NCI-H82 (cell line): ENCODE data around the gene MRPL58.
"Not testable (repeated sequence)": the region's sequence is repeated elsewhere in the genome, so short reads cannot be mapped to it uniquely, and the experiment has no call there.

ENCODE experiments used
- DNase-seq: peaks from one replicate; lab custom pipeline; 2025; lab: John Stamatoyannopoulos, UW

The MRPL58 gene

DNA sequence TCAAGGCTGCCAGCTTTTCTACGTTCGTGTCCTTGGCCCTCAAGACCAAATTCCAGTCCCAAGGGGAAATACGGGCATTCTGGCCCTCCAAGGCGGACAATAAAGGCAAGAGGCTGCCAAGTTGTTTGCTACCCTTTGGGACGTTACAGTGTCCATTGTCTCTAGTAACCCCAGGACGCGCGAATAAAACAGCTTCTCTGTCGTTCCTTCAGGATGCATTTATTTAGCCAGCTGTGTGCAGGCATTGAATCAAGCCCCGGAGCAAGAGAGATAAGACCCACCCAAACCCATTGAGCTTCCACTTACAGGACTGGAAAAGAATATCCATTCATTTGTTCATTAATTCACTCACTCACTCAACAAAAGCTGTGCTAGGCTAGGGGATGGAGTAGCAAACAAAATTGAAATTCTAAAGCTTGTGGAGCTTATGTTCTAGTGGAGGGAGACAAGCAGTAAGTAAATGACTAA is 656 bp downstream of the MRPL58 start:
- DNase-seq = no peak

DNA sequence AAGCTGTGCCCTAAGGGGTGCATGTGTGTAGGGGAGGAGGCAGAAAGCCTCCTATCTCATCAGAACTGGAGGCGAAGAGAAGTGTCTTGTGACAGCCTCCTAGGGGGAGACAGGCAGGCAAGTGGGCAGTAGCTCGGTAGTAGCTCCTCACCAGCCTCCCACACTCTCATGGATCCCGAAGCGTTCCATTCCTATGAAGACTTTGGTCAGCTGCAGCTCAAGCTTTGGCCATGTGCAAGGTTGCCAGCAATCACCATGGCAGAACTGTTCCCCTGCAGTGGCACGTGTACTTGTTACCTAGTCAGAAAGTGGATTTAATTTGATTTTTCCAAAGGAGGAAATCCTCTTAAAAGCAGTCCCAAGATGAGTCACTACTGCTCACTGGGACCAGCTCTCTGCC is 6.7 kb downstream of the MRPL58 start:
- DNase-seq = peak; percentile 70

- DNase-seq = peak; percentile 81
Measured at GRCh38 chr17:75019710-75020109, 7.2 kb downstream of the MRPL58 start.

DNA sequence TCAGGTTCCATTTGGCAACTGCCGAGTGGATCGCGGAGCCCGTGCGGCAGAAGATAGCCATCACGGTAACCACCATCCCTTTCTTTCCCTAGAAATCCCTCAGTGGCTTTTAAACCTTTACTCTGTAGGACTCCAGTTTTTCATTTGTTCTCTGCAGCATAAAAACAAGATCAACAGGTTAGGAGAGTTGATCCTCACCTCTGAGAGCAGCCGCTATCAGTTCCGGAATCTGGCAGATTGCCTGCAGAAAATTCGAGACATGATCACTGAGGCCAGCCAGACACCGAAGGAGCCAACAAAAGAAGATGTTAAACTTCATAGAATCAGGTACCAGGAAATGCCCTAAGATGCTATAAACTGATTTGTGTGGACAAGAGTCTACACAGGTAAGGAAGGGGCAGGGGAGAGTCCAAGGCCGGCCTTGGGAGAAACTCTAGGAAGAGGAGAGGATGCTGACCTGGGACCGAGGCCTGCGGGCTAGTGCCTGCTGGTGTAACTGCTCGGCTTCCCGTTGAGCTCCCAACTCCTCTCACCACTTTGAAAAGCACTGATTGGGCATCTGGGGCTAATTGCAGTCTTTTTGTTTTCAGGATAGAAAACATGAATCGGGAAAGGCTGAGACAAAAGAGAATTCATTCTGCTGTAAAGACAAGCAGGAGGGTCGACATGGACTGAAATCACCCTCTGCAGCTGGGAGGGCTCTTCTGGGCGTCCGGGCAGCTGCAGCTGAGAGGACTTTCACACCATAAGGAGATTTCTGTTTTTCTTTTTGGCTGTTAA is 8.1 kb downstream of the MRPL58 start:
- DNase-seq = no peak

DNA sequence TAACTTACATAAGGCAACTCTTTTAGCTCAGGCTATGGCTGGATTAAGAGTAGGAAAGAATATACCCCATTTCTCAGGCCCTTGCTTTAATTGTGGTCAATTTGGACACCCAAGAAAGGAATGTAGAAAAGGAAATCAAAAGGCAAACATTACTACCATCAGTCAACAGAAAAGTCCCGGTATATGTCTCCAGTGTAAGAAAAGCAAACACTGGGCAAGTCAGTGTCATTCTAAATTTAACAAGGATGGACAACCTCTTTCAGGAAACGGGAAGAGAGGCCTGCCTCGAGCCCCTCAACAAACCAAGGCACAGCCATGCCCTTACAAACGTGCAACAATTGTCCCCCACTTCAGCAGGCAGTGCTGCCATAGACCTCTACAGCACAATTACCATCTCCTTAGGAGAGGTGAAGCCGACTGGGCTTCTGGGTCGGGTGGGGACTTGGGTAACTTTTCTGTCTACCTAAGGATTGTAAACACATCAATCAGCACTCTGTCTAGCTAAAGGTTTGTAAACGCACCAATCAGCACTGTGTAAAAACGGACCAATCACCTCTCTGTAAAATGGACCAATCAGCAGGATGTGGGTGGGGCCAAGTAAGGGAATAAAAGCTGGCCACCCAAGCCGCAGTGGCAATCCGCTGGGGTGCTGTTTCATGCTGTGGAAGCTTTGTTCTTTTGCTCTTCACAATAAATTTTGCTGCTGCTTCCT is 12.4 kb downstream of the MRPL58 start:
- DNase-seq = no peak

GRCh38 chr17:75025398-75025734 is 12.9 kb downstream of the MRPL58 start:
- DNase-seq = not testable (repeated sequence)

- DNase-seq = not testable (repeated sequence)
Measured at GRCh38 chr17:75026650-75027049, 14.2 kb downstream of the MRPL58 start.

DNA sequence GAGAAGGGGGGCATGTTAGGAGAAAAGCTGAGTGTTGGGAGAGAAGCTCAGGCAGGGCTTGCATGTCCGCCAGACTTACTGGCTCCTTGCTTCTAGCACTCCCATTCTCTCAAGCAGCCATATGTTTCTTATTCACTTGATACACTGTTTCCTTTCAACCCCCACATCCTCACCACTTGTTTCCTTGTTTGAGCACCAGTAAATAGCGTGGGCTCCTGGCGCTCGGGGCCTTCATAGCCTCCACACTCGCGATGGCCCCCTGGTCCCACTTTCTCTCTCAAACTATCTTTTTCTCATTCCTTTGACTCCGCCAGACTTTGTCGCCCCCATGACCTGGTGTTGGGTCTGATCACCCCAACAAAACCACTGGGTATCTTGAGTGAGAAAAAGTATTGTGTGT is 17.7 kb downstream of the MRPL58 start:
- no peak for DNase-seq

- DNase-seq = peak; percentile 95
Measured at GRCh38 chr17:75031972-75032719, 19.7 kb downstream of the MRPL58 start.

GRCh38 chr17:75032720-75033280 is 20.3 kb downstream of the MRPL58 start:
- DNase-seq = peak; percentile 57

DNA sequence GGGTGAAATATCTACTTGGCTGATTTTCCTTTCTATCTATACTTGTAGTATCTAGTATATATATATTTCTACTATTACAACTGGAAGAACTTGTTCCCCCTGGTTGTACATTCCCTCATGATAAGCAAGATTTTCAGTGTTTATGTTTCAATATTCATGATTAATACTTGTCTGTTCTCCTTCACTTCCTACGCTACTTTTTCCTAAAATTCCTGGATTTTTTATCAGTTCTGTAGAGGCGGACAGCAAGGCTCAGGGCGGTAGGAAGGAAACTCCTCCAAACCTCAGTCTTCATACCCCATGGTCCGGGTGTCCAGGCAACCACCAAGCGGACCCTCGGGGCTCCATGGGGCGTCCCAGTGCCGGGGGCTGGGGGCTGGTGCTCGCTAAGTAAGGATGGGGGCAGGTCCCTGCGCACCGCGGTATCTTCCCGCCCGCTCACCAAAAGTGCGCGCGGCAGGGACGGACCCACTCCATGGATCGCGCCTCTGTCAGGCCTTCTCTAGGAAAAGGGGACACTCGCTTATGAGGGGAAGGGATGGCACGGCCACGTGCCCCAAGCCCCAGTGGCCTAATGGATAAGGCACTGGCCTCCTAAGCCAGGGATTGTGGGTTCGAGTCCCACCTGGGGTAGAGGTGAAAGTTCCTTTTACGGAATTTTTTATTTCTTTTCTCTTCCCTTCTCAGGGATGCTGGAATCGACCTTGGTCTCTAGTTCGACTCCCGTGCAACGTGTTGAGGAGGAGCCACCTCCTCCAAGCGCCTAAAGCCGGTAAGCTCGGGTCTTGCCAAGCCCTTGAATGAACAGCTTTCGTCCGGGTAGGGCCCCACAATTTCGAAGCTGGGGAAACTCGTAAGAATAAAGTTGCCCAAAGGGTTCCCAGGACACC is 21.1 kb downstream of the MRPL58 start:
- DNase-seq = peak; percentile 98

- peak; percentile 98 for DNase-seq
Measured at GRCh38 chr17:75034236-75034908, 21.9 kb downstream of the MRPL58 start.

DNA sequence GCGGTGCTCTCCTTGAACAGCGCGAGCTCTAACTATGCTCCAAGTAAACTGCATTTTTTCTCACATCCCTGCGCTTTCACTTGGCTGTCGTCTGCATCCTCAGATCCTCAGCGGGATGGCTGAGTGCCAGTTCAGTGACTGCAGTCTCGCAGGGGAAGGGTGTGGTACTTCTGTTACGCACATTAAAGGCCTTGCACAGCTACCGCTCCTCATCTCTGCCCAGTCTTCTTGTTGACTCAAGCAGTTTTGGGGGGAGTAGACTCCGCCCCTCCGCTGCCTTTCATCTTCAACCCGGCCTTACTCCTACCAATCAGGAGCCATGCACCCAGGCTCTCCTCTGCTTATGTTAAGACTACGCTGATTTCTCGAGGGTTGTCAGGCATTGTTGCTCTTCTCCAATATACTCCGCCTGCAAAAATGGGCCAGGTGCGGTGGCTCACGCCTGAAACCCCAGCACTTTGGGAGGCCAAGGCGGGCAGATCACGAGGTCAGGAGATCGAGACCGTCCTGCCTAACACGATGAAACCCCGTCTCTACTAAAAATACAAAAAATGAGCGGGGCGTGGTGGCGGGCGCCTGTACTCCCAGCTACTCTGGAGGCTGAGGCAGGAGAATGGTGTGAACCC is 24.3 kb downstream of the MRPL58 start:
- peak; percentile 31 for DNase-seq

DNA sequence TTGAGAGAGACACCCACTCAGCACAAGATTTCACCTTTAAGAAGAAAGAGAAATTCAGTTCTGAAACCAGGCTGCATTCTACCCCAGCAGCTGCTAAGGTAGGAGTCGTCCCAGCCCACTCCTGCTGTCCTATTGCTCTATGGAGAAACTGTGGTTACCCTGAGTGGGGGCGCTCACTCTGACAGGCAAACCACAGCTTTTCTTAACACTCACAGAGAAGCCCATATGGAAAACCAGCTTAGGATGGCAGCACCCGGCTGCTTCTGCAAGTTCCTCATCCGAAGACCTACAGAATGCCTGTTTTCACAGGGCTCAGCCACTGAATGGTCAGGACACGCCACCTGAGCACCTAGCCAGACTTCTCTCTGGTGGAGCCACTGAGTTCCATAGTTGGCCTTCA is 26.8 kb downstream of the MRPL58 start:
- no peak for DNase-seq

DNA sequence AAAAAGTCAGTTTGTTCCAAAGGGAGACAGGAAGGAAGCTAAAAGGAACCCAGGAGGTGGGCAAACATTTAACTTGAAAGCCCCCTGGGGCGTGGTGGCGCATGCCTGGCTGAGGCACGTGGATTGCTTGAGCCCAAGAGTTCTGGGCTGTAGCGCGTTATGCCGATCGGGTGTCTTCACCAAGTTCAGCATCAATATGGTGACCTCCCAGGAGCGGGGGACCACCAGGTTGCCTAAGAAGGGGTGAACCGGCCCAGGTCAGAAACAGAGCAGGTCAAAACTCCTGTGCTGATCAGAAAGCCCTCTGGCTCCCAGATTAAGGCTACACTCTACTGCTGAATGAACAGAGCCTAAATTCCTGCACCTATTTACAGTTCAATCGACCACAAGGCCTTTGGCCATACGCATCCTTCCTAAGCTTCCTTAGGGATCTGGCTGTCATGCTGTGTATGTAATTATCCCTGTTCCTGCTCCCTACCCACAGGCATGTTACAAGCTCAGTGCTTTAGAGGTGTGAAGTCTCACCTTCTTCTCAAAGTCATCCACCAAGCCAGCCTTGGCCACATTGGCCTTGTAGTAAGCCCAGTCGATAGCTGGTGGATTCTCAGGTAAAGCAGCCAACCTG is 29.3 kb downstream of the MRPL58 start:
- no peak for DNase-seq

GRCh38 chr17:75043789-75044188 is 31.3 kb downstream of the MRPL58 start:
- DNase-seq = not testable (repeated sequence)

GRCh38 chr17:75044716-75045115 is 32.2 kb downstream of the MRPL58 start:
- no peak for DNase-seq

DNA sequence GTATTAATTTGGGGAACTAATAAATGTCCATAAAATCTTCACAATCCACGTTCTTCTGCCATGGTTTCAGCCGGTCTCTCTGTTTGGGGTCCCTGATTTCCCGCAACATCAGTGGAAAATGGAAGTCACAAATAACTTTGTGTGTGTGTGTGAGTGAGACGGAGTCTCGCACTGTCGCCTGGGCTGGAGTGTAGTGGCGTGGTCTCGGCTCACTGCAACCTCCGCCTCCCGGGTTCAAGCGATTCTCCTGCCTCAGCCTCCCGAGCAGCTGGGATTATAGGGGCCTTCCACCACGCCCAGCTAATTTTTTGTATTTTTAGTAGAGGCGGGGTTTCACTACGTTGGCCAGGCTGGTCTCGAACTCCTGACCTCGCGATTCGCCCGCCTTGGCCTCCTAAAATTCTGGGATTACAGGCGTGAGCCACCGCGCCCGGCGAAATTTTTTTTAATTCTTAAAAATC is 33.5 kb downstream of the MRPL58 start:
- not testable (repeated sequence) for DNase-seq

DNA sequence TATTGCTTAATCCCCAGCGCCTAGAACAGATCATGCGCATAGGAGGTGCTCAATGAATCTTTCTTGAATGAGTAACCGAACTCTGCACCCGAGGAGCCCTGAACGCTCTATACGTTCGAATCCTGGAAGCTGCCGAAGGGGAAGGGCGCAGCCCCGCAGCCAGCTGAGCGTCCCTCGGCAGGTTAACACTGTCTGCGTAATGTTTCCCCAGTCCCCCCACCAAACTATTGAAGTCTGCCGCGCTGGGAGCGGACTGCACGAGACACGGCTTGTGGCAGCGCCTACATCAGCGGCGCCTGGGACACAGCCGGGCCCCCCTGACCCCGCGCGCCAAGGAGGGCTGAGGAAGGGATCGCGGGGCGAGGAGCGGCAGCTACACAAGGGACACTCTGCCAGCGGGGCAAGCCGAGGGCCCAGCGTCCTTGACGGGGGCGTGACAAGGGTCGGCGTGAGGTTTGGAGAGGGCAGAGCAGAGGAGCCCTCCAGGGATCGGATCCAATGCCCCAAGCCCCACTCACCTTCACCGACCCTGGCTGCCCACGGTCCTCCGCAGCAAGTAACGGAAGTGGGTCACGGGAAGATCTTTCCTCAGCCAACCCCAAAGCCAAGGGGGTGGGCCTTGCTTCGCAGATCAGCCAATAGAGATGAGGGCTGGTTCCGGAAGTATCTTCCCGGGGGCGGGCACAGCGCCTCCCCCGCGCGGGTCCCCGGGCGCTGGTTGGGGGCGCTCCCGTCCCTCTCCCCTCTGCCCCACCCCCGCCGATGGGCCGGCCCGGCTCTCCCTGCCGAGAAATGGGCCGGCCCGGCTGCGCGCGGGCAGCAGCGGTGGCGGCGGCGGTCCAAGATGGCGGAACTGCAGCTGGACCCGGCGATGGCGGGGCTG is 34.2 kb downstream of the MRPL58 start, which contains the start of the genes ATP5PD and KCTD2:
Gene ATP5PD (minus strand): TSS at position 563 of the 883 bp plus-strand sequence. CDS start 4,319 bp downstream, outside the sequence.
Gene KCTD2 (plus strand): TSS at position 819 of the 883 bp plus-strand sequence. CDS start 26 bp downstream, at position 845.
- peak; percentile 98 for DNase-seq
